Measurements from ENCODE around the gene RETREG3. TPM values are rescaled to one million over a fixed set of nuclear protein-coding genes. Genes with fewer than 3 reads are reported as not detected.

The RETREG3 gene
- total RNA-seq, 1 experiment from 2014 or later = 35.5 TPM

DNA sequence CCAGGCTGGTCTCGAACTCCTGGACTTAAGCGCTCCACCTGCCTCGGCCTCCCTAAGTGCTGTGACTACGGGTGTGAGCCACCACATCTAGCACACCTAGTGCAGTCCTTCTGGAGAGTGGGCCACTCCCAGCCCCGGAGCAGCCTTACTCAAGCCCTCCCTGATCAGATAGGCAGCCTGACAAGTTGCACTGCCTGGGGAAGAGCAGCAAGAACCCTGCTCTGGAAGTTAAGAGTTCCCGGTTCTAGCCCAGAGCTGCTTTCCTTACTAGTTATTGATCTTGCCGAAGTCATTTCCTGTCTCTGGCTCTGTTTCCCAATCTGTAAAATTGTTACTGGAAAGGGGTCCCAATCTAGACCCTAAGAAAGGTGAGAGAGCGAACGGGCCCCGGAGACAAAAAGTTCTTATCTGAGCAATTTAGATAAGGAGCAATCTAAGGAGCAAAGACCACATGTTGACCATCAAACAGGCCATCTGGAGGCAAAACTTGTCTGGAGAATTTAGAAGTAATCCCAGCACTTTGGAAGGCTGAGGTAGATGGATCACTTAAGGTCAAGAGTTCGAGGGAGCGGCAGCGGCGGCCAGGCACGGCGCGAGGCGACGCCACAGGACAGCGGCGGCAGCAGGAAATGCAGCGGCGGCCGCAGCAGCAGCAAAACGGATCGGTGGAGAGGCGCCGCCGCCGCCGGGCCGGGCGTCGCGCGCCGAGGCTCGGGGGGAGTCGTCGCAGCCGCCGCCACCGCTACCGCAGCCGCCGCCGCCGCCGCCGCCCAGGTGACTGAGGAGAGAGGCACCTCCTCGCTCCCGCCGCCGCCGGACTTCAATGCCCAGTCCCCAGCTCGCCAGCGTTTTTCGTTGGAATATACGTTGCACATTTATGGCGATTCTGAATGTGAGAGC is 77.5 kb downstream of the RETREG3 start:
- peak; percentile 54 for DNase-seq (ENCODE audit: low read depth)

DNA sequence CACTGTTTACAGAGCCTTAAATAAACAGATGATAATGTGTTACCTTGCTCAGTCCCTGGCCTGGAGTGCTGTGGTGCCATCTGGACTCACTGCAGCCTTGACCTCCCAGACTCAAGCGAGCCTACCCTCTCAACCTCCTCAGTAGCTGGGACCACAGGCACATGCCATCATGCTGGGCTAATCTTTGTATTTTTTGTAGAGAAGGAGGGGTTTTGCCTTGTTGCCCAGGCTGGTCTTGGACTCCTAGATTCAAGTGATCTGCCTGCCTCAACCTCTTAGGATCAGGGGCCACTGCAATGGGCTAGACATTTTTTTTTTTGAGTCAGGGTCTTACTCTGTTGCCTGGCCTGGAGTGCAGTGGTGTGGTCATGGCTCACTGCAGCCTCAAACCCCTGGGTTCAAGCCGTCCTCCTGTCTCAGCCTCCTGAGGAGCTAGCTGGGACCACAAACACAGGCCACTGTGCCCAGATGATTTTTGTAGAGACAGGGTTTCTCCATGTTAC is 78.2 kb downstream of the RETREG3 start:
- DNase-seq (ENCODE audit: low read depth) = no peak

Other genes with a start within 250 kb of the RETREG3 start
- gene STAT3, start 220.9 kb downstream of the RETREG3 start, total RNA-seq (2014; rRNA removed) = 52.9 and 60.3 TPM in 2 replicates
- 308 and 325 TPM in 2 replicates for gene CAVIN1, start 186.1 kb downstream of the RETREG3 start, total RNA-seq (2014; rRNA removed)
- gene ATP6V0A1, start 150.5 kb downstream of the RETREG3 start, total RNA-seq (2014; rRNA removed) = 38.2 and 43.8 TPM in 2 replicates
- gene NAGLU, start 73.1 kb downstream of the RETREG3 start, total RNA-seq (2014; rRNA removed) = 94.8 and 97.0 TPM in 2 replicates
- gene HSD17B1, start 56.5 kb downstream of the RETREG3 start, total RNA-seq (2014; rRNA removed) = 0.26 and 0.34 TPM in 2 replicates
- 25.8 and 31.7 TPM in 2 replicates for gene COASY, start 47.2 kb downstream of the RETREG3 start, total RNA-seq (2014; rRNA removed)
- 43.5 and 50.9 TPM in 2 replicates for gene MLX, start 42.3 kb downstream of the RETREG3 start, total RNA-seq (2014; rRNA removed)
- gene PSMC3IP, start 31.6 kb downstream of the RETREG3 start, total RNA-seq (2014; rRNA removed) = 23.2 and 32.4 TPM in 2 replicates
- 144 and 154 TPM in 2 replicates for gene TUBG1, start 309 bp upstream of the RETREG3 start, total RNA-seq (2014; rRNA removed)
- gene TUBG2, start 49.9 kb upstream of the RETREG3 start, total RNA-seq (2014; rRNA removed) = 30.7 and 35.4 TPM in 2 replicates
- gene PLEKHH3, start 67.6 kb upstream of the RETREG3 start, total RNA-seq (2014; rRNA removed) = 18.7 and 20.4 TPM in 2 replicates
- 0.58 and 1.0 TPM in 2 replicates for gene CCR10, start 72.5 kb upstream of the RETREG3 start, total RNA-seq (2014; rRNA removed)
- gene CNTNAP1, start 73.2 kb upstream of the RETREG3 start, total RNA-seq (2014; rRNA removed) = 7.1 and 9.0 TPM in 2 replicates
- gene EZH1, start 135.7 kb upstream of the RETREG3 start, total RNA-seq (2014; rRNA removed) = 13.3 and 16.2 TPM in 2 replicates
- gene RAMP2, start 151.9 kb upstream of the RETREG3 start, total RNA-seq (2014; rRNA removed) = 0.26 and 0.92 TPM in 2 replicates
- gene VPS25, start 164.1 kb upstream of the RETREG3 start, total RNA-seq (2014; rRNA removed) = 67.5 and 71.0 TPM in 2 replicates
- gene WNK4, start 171.2 kb upstream of the RETREG3 start, total RNA-seq (2014; rRNA removed) = not detected in 2 replicates
- gene COA3, start 189.3 kb upstream of the RETREG3 start, total RNA-seq (2014; rRNA removed) = 77.6 and 84.1 TPM in 2 replicates
- gene CNTD1, start 189.5 kb upstream of the RETREG3 start, total RNA-seq (2014; rRNA removed) = 0.13 TPM in 1 of 2 replicates, not detected in the other
- gene BECN1, start 214.9 kb upstream of the RETREG3 start, total RNA-seq (2014; rRNA removed) = 85.5 and 89.4 TPM in 2 replicates
- 160 and 172 TPM in 2 replicates for gene PSME3, start 224.0 kb upstream of the RETREG3 start, total RNA-seq (2014; rRNA removed)
- gene AOC2, start 235.2 kb upstream of the RETREG3 start, total RNA-seq (2014; rRNA removed) = 0.11 and 0.45 TPM in 2 replicates
- 0.17 TPM in 1 of 2 replicates, not detected in the other for gene AOC3, start 241.8 kb upstream of the RETREG3 start, total RNA-seq (2014; rRNA removed)

Data from LHCN-M2 (cell line).